GM21381 (cell line): Measurements from ENCODE around the gene VPS13D.

Experiments
- ATAC-seq: cut with Tn5 transposase; IDR thresholded peaks from one replicate; pipeline ENCODE4 v1.9.1; 2021; ENCODE audit warnings: mild to moderate bottlenecking, moderate library complexity; ENCODE audit not compliant: unreplicated experiment

VPS13D gene

GRCh38 chr1:12546771-12547585 is 317.1 kb downstream of the VPS13D start:
- no peak for ATAC-seq

DNA sequence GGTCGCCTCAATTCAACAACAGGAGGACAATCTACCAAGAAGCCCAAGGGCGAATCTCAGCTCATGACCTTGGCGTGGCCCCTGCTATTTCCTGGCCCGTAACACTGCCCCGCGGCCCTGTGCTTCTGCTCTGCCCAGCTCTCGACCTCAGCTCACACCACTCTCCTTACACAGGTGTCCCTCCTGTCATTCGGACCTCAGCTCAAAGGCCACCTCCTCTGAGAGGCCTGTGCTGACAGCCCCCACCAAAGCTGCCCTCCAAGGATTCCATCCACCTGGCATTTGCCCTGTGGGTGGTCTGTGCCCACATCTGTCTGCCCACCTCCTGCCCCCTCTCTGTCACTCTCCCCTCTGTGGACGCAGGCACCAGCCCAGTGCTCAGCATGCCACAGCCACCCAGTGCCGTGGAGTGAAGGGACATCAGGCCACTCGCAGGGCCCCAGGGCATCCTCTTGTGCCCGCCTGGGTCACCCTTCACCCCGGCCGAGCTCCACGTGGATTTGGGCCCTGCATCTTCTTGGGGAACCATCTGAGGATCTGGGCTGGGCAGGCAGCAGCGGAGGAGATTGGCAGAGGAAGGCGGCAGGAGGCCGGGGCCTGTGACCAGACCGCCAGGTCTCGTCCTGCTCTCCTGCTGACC is 317.9 kb downstream of the VPS13D start:
- no peak for ATAC-seq

- no peak for ATAC-seq
Measured at GRCh38 chr1:12548279-12548972, 318.6 kb downstream of the VPS13D start.

DNA sequence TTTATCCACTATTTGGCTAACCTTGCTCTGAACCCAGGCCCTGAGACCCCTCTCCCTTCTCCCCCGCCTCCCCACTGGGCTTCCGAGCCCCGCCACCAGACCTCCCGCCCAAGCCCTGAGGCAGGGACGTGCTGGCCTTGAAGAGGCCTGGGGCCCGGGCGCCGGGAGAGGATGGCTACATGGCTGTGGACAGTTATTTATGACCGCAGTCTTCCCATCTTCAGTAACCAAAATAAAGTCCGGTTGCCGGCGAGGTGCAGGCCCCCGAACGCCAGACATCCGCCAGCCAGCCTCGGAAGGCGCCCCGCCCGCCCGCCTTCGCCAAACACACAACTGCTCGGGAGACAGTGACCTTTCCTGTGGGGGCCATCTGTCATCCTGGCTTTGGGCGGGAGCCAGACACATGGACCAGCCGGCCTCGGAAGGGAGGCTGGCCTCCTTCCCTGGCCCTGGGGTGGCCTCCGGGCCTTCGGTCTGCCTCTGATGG is 319.2 kb downstream of the VPS13D start:
- no peak for ATAC-seq

GRCh38 chr1:12549460-12550349 is 319.9 kb downstream of the VPS13D start:
- ATAC-seq = no peak

GRCh38 chr1:12551584-12551983 is 321.8 kb downstream of the VPS13D start:
- no peak for ATAC-seq

GRCh38 chr1:12552111-12552888 is 322.5 kb downstream of the VPS13D start:
- no peak for ATAC-seq

- ATAC-seq = no peak
Measured at GRCh38 chr1:12552951-12553921, 323.4 kb downstream of the VPS13D start.

DNA sequence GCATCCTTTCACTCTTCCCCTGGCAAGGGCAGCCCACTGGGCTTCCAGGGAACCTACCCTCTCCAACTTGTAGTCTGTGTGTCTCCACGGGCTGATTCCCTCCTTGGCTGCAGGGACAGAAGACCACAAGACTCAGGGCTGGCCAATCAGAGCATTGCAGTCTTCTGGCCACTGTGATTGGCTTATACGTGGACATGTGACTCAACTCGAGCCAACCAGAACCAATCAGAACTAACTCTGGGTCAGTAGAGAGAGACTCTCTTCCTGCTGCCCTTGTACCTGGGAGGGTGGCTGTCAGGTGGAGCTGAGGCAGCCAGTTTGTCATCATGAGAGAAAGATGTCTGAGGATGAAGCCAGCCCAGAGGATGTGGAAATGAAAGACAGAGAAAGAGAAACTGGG is 324.1 kb downstream of the VPS13D start:
- no peak for ATAC-seq

DNA sequence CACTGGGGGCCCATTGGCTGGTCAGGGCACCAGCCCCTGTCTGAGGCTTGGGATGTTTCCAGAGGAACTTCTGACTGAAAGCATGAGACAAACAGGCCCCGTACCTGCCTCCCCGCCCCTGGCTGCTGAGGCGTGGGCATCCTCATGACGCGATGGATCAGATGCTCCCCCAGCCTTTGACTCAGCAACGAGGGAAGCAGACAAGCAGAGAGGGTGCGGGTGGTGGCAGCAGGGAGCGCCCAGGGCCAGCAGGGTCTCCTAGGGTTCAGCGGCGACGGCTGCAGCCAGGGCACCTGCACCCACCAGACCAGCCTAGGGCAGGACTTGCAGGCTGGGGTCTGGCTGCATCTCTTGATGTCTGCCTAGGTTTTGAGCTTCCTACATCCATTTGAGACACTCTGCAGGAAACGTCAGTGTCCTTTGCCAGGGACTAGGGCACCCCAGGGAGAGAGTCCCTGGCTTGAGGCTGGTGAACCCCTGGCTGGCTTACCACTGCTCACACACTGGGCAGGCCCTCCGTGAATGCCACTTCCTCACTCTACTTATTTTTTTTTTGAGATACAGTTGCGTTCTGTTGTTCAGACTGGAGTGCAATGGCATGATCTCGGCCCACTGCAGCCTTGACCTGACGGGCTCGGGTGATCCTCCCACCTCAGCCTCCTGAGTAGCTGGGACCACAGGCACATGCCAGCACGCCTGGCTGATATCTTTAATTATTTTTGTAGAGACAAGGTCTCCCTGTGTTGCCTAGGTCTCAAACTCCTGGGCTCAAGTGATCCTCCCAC is 324.9 kb downstream of the VPS13D start:
- no peak for ATAC-seq

- ATAC-seq = no peak
Measured at GRCh38 chr1:12555411-12556367, 325.9 kb downstream of the VPS13D start.

DNA sequence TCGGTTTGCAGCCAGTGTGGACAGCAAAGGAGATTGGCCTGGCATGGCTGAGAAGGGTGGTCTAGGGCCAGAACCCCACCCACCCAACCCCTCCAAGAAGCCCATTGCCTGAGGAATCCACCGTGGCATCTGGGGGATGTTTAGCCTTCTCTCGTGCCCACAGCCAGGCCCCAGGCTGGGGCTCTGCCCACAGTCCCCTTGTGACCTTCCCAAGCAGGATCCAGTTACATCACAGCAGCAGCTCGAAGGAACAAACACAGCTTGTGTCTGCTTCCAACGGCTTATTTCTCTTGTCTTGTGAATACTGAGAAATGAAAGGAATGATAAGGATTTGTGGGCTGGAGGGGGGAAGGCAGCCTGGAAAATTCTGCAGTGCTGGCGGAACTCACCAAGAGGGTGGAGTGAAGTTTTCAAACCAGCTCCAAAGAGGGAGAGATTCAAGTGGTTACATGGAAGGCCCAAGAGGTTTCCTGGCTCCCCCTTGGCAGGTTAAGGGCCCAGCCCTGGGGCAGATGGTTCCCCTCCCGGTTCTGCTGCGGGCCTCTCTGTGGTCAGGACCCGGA is 326.6 kb downstream of the VPS13D start:
- ATAC-seq = no peak

DNA sequence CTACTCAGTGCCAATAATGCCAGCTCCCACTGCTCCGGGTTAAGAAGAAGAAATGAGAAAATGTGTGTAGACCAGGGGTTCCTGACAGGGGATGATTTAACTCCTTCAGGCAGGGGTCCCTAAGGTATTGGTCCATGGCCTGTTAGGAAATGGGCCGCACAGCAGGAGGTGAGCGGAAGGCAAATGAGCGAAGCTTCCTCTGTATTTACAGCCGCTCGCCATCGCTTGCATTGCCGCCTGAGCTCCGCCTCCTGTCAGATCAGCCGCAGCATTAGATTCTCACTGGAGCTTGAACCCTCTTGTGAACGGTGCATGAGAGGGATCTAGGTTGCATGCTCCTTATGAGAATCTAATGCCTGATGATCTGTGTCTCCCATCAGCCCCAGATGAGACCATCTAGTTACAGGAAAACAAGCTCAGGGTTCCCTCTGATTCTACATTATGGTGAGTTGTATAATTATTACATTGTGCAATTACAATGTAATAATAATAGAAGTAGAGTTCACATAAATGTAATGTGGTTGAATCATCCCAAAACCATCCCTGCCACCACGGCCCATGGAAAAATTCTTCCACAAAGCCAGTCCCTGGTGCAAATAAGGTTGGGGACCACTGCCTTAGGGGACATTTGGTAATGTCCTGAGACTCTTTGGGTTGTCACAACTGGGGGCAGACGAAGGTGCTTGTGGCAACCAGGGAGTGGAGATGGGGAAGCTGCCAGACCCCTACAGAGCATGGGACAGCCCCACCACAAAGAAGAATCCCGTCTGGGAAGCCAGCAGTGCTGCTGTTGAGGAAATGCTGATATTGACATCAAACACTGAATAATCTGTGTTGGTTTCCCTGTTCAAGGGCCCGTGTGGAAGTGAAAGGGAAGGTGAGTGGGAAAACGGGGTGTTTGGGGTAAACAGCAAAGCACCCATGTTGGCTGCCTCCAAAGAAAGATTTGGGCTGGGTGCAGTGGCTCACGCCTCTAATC is 327.4 kb downstream of the VPS13D start:
- ATAC-seq = no peak

DNA sequence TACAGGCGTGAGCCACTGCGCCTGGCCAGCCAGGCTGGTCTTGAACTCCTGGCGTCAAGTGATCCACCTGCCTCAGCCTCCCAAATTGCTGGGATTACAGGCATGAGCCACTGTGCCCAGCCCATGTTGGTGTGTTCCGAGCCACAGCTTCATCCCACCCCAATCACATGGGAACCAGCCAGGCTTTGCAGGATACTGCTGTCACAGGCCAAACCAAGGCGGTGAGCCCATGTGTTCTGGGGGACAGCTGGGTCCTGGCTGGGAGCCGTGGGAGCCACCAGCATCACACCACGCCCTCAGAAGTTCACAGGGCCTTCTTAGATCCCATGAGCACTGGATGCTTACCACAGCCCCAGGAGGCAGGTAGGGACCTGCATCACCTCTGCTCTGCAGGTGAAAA is 331.3 kb downstream of the VPS13D start:
- no peak for ATAC-seq
